HG03039 (cell line): Measurements from ENCODE around the gene NRN1L.
"Not testable (repeated sequence)": the region's sequence is repeated elsewhere in the genome, so short reads cannot be mapped to it uniquely, and the experiment has no call there.

ENCODE experiments used
- ATAC-seq: cut with Tn5 transposase; IDR thresholded peaks from one replicate; pipeline ENCODE4 v1.9.1; 2021; ENCODE audit warnings: mild to moderate bottlenecking, moderate library complexity; ENCODE audit not compliant: unreplicated experiment

The NRN1L gene

GRCh38 chr16:67884684-67885083 lies at the start of gene NRN1L:
NRN1L (plus strand) TSS chr16:67884885; CDS start chr16:67884904, 19 bp downstream.
- no peak for ATAC-seq

- ATAC-seq = not testable (repeated sequence)
These were observed 47.5 kb upstream of the NRN1L start for GRCh38 chr16:67837190-67837589.

GRCh38 chr16:67837811-67838210 lies 46.9 kb upstream of the NRN1L start:
- no peak for ATAC-seq

GRCh38 chr16:67841198-67841815 lies 43.4 kb upstream of the NRN1L start:
- no peak for ATAC-seq

GRCh38 chr16:67841816-67842508 lies 42.7 kb upstream of the NRN1L start, which contains the start of gene THAP11:
THAP11 (plus strand) TSS chr16:67842320; CDS start chr16:67842555, 235 bp downstream.
- ATAC-seq = peak; percentile 38

GRCh38 chr16:67842509-67843342 lies 42.0 kb upstream of the NRN1L start:
- peak; percentile 6 for ATAC-seq

- ATAC-seq = no peak
These were observed 41.3 kb upstream of the NRN1L start for GRCh38 chr16:67843343-67843765.

- ATAC-seq = no peak
These were observed 40.2 kb upstream of the NRN1L start for GRCh38 chr16:67844497-67844896.

- no peak for ATAC-seq
These were observed 39.2 kb upstream of the NRN1L start for GRCh38 chr16:67845291-67846062.

- no peak for ATAC-seq
These were observed 38.7 kb upstream of the NRN1L start for GRCh38 chr16:67846063-67846319.

GRCh38 chr16:67846320-67847063 lies 38.2 kb upstream of the NRN1L start, which contains the start of gene NUTF2:
NUTF2 (plus strand) TSS chr16:67846933; CDS start chr16:67865131, 18,198 bp downstream.
- ATAC-seq = peak; percentile 52

- ATAC-seq = peak; percentile 29
These were observed 37.4 kb upstream of the NRN1L start, which contains the start of gene CENPT for GRCh38 chr16:67847064-67847861. CENPT (minus strand) TSS chr16:67847693; CDS start chr16:67833859, 13,834 bp downstream.

GRCh38 chr16:67848118-67848517 lies 36.6 kb upstream of the NRN1L start:
- ATAC-seq = no peak

GRCh38 chr16:67853670-67854069 lies 31.0 kb upstream of the NRN1L start:
- no peak for ATAC-seq

GRCh38 chr16:67855789-67856188 lies 28.9 kb upstream of the NRN1L start:
- no peak for ATAC-seq

- ATAC-seq = no peak
These were observed 27.6 kb upstream of the NRN1L start for GRCh38 chr16:67856927-67857546.

GRCh38 chr16:67857547-67858233 lies 27.0 kb upstream of the NRN1L start:
- no peak for ATAC-seq

GRCh38 chr16:67858500-67858899 lies 26.2 kb upstream of the NRN1L start:
- ATAC-seq = no peak
